Measurements from ENCODE around the gene P2RY13. TPM values are rescaled to one million over a fixed set of nuclear protein-coding genes. Genes with fewer than 3 reads are reported as not detected.

Gene P2RY13
- total and polyA plus RNA-seq, 2 donors from 2014 or later: 0.71 to 2.5 TPM

DNA sequence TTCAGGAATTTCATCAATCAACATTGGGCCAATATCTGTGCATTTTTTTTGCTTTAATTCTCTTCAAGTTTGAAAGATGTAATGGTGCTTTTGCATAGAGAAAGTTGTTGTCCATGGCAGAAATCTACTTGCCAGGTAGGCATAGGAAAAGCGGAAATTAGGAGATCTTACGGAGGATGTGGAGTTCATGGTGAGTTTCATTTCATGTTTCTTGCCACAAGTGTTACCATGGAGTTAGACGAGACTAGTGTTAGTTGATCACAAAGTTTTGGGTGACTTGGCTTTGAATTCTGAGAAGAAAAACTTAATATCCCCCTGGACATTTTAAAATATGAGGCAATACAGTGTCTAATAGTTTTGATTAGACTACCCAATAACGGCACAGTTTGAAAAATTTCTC, 1.0 kb upstream of the P2RY13 start:
- Histone ChIP-seq H3K36me3 (ENCODE audit: control insufficient read depth in 2 of 3, insufficient read depth in 3 of 3, low read length in 3 of 3) (no peaks in the 10 kb centered on the region), H3K4me1 (ENCODE audit: control insufficient read depth in 2 of 3, insufficient read depth in 2 of 3, low read depth in 1 of 3, low read length in 3 of 3) (no peaks in the 10 kb centered on the region), H3K4me3 (ENCODE audit: low read length in 3 of 3) (no peak overlapping the region), H3K9me3 (ENCODE audit: control insufficient read depth in 2 of 3, insufficient read depth in 1 of 3, low read length in 3 of 3) (no peaks in the 10 kb centered on the region), H3K27ac (ENCODE audit: low read depth in 2 of 2, low read length in 2 of 2) (no peak overlapping the region), H3K27me3 (ENCODE audit: control insufficient read depth, insufficient read depth, low read length) (no peaks in the 10 kb centered on the region), H3K9ac (ENCODE audit: low read length in 3 of 3) (no peak overlapping the region)
- DNase-seq: no peak
- no peak for FAIRE-seq
- intact Hi-C loops (cut with DNase I): no loop called here
- TF ChIP-seq, protein P1, sequence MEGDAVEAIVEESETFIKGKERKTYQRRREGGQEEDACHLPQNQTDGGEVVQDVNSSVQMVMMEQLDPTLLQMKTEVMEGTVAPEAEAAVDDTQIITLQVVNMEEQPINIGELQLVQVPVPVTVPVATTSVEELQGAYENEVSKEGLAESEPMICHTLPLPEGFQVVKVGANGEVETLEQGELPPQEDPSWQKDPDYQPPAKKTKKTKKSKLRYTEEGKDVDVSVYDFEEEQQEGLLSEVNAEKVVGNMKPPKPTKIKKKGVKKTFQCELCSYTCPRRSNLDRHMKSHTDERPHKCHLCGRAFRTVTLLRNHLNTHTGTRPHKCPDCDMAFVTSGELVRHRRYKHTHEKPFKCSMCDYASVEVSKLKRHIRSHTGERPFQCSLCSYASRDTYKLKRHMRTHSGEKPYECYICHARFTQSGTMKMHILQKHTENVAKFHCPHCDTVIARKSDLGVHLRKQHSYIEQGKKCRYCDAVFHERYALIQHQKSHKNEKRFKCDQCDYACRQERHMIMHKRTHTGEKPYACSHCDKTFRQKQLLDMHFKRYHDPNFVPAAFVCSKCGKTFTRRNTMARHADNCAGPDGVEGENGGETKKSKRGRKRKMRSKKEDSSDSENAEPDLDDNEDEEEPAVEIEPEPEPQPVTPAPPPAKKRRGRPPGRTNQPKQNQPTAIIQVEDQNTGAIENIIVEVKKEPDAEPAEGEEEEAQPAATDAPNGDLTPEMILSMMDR (IDR thresholded peaks at IDR 0.05; ENCODE audit: borderline replicate concordance, extremely low read depth, insufficient read depth): no peak

DNA sequence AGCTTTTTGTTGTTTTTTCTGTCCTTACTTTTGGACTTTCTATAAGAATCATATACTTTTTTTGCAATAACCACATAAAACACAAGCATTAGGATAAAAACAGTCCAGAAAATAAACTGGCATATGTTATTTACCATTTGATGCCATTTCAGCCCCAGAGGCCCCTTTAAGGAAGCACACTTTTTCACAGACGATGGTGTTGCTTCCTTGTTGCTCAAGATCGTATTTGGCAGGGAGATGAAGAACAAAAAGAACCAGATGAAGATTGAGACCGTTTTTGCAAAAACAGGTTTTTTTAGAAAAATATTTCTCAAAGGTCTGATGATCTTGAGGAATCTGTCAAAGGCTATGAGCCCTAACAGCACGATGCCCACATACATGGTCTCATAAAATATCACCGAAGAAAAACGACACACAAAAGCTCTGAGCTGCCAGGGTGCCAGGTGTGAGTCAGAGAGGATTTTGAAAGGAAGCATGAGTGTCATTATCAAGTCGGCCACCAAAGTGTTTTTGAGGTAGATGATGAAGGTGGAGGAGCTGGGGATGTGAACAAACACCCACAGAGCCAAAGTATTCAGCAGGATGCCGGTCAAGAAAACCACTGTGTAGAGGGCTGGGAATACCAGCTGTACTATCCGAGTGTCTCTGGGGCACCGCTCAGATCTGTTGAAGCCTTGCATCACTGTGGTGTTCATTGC, 902 bp downstream of the P2RY13 start:
- H3K4me3 ChIP-seq (ENCODE audit: low read length in 3 of 3): no peak overlapping the region
- H3K36me3 ChIP-seq (ENCODE audit: control insufficient read depth in 2 of 3, insufficient read depth in 3 of 3, low read length in 3 of 3): no peaks in the 10 kb centered on the region
- H3K27me3 ChIP-seq (ENCODE audit: control insufficient read depth, insufficient read depth, low read length): no peaks in the 10 kb centered on the region
- DNase-seq (no peak), FAIRE-seq (no peak)
- H3K4me1 ChIP-seq (ENCODE audit: control insufficient read depth in 2 of 3, insufficient read depth in 2 of 3, low read depth in 1 of 3, low read length in 3 of 3): no peaks in the 10 kb centered on the region
- no peak overlapping the region for H3K27ac ChIP-seq (ENCODE audit: low read depth in 2 of 2, low read length in 2 of 2)
- H3K9me3 ChIP-seq (ENCODE audit: control insufficient read depth in 2 of 3, insufficient read depth in 1 of 3, low read length in 3 of 3): no peaks in the 10 kb centered on the region
- H3K9ac ChIP-seq (ENCODE audit: low read length in 3 of 3): no peak overlapping the region
- intact Hi-C loops (cut with DNase I): no loop called here
- TF ChIP-seq, protein P1 (IDR thresholded peaks at IDR 0.05; ENCODE audit: borderline replicate concordance, extremely low read depth, insufficient read depth): no peak

DNA sequence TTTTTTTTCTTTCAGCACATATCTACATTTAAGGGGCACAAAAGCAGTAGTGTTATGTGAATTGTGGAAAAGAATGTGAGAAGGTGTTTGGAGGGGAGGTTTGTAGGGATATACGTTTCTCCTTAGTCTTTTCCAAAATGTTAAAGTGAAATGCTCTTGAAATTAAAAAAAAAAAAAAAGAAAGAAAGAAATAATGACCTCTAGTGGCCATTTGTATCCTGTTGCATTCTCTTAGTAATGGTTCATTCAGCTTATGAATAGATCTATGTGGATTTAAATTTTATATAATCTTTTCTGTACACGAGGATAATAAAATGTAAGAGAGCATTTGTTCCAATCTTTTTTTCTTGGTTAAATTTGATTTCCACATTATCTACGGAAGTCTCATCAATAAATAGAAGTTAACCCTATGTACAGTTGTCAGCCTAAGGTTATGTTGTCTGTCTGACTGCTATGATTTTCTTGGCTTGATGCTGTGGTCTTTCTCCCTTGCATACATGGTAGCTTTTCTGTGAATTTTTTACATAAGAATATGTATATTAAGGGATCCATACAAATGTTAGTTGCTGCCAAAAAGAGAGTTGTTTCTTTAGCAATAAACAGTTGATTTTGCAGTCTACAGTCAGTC, 1.7 kb downstream of the P2RY13 start:
- peak in 2 of 5 donors; percentile 18 to 24 for DNase-seq

More for the DNA sequence above, 1.7 kb downstream of the P2RY13 start:
- Histone ChIP-seq H3K36me3 (ENCODE audit: control insufficient read depth in 2 of 3, insufficient read depth in 3 of 3, low read length in 3 of 3) (no peaks in the 10 kb centered on the region), H3K4me1 (ENCODE audit: control insufficient read depth in 2 of 3, insufficient read depth in 2 of 3, low read depth in 1 of 3, low read length in 3 of 3) (no peaks in the 10 kb centered on the region), H3K9ac (ENCODE audit: low read length in 3 of 3) (no peak overlapping the region), H3K9me3 (ENCODE audit: control insufficient read depth in 2 of 3, insufficient read depth in 1 of 3, low read length in 3 of 3) (no peaks in the 10 kb centered on the region), H3K27ac (ENCODE audit: low read depth in 2 of 2, low read length in 2 of 2) (no peak overlapping the region), H3K4me3 (ENCODE audit: low read length in 3 of 3) (no peak overlapping the region), H3K27me3 (ENCODE audit: control insufficient read depth, insufficient read depth, low read length) (no peaks in the 10 kb centered on the region)
- intact Hi-C loops (cut with DNase I): no loop called here
- FAIRE-seq: peak; percentile 82
- TF ChIP-seq, protein P1 (IDR thresholded peaks at IDR 0.05; ENCODE audit: borderline replicate concordance, extremely low read depth, insufficient read depth): peak; percentile 39
